GM19395 (cell line): ENCODE results near the gene ZNF512B.

Experiments used
- ATAC-seq: cut with Tn5 transposase; IDR thresholded peaks from one replicate; pipeline ENCODE4 v1.9.1; 2021; ENCODE audit warnings: mild to moderate bottlenecking, moderate library complexity; ENCODE audit not compliant: unreplicated experiment

Gene ZNF512B

DNA sequence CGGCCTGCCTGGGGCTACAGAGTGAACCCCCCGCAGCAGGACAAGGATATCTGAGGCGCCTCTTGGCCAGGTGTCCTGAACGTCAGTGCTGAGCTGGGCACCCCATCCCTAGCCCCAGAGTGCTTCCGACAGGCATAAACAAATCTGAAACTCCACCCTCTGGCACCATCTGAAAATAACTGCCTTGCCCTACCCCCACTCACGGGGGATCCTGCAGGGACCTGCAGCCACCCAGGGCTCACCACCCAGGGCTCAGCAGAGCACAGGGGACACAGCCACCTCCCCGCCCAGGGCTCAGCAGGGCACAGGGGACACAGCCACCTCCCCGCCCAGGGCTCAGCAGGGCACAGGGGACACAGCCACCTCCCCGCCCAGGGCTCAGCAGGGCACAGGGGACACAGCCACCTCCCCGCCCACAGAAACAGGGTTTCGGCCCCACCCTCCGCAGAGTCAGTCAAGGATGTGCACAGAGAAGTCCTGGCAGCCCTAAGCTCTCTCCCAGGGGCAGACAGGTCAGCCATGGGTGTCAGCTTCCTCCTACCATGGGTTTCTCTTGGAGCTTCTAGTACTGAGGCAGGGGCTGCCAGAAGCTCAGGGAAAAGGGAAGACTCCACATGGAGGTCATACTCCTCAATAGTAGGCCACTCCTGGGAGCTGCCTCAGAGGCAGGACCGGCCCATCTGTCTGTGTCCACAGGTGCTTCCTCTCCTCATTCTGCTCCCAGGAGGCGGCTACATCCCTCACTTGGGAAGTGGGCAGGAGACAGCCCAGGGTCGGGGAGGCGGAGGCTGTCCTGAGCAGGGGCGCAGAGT, 18.1 kb downstream of the ZNF512B start:
- no peak for ATAC-seq

DNA sequence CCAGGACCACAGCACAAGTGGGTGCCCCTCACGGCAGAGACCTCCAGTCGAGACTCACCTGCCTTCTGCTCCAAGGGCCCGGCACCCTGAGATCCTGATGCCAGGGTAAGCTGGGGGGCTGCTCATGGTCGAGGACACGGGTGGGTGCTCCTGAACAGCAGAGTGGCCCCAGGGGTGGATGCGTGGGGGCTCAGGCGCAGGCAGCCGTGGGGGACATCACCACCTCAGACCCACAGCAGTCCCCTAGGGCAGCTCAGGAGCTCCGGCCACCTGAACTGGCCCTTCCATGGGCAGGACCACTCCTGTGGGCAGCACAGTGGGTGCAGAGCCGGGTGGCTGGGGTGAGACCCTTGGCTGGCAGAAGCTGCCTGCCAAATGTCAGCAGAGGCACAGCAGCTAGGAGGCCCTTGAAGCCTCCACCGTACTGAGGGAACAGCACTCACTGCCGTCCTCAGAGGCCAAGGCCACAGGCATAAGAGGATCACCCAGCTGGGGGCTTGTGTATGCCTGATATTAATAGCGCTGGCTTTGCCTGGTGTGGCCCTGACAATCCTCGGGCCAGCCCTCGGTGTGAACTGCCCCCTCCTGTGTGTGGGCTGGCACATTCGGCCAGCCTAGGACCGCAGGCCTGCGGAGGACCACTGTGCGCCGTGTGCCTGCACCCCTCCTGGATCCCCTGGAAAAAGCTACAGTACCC, 18.9 kb downstream of the ZNF512B start:
- ATAC-seq, result no peak

DNA sequence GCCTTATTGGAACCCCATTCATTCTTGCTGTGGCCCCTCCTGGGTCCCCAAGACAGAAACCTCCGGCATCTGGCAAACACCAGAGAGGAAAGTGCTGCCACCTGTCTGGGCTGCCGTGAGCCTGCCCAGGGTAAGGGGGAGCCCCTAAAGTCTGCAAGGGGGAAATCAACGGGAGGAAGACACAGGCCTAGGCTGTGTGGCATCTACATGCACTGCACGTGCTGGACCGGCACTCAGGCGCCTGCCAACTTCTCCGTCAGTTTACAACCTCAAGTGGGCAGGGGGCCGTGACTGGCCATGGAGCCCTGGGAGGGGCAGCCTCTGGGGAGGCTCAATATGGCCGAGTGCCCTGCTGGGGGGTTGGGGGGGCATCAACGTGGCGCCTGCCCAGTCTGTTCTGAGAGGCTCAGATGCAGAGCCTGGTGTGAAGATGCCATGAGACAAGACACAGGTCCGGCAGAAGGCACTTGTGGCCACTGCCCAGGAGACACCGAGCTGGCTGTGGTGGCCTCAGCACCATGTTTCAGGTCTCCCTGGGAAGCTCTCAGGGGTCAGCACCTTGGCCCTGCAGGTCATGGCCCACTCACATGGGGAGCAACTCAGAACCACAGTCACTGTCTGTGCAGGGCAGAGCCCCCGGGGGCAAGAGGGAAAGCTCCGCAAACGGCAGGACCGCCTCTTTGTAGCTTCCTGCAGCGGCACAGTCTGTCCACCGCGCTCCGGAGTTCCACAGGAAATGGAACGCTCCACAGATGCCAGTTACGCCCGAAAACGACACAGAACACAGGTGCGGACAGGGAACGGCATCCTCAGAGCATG, 21.9 kb downstream of the ZNF512B start:
- ATAC-seq, result no peak

DNA sequence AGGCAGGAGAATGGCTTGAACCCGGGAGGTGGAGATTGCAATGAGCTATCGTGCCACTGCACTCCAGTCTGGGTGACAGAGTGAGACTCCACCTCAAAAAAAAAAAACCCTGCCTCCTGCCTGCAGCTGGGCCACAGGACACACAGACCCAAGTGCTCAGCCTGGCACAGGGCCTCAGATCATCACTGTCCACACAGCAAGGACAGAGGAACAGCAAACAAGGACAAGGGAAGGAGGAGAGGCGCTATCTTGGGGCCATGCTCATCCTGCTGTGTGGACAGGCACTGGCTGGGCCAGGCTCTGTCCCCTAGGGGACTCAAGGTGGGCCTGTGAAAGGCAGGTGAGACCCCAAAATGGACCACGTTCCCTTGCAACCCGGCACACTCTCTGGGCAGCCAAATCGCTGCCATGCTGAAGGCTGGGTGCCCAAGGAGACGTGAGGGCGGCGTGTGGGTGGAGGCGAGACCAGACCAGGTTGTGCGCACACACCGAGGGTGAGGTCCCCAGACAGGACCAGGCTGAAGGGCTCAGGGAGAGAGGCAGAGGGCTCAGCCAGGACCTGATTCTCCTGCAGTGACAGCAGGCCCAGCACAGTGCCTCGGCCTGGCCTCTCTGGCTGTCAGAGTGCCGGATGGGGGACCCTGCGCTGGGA, 22.6 kb downstream of the ZNF512B start:
- no peak for ATAC-seq

DNA sequence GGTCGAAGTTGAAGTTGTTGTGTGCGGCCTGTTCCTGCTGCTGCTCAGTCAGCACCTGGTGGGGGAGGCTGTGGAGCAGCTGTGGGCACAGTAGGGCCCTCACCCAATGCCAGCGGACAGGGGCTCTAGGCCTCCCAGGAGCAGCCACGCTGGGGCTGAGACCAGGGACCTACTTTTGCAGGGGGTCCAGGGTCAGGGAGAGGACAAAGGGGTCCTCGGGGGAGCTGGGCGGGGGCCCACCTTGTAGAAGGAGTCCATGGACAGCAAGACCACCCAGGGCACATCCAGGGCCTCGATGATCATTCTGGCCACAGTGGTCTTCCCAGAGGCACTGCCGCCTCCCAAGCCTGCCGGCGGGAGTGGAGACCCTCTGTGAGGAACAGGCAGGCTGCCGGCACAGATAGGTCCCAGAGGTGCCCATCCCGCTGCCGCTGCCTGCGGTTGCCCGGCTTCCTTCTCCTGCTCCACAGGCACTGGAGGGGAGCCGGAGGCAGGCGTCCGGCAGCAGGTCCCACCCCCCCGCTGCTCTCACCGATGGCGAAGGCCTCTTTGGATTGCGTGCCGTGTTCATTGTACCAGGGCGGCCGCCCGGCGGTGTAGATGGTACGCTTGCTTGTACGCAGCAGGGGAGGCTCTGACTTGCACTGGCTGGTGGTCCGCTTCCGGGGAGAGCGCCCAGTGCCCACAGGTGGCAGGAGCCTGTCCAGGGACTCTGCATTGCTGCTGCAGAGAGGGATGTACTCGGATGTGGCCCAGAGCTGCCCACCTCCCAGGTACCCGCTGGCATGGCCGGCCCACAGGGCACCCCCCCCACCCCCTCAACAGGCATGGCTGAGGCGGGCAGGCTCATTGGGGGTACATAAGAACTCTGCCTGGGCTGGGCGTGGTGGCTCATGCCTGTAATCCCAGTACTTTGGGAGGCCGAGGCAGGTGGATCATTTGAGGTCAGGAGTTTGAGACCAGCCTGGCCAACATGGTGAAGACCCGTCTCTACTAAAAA, 23.5 kb downstream of the ZNF512B start:
- no peak for ATAC-seq

DNA sequence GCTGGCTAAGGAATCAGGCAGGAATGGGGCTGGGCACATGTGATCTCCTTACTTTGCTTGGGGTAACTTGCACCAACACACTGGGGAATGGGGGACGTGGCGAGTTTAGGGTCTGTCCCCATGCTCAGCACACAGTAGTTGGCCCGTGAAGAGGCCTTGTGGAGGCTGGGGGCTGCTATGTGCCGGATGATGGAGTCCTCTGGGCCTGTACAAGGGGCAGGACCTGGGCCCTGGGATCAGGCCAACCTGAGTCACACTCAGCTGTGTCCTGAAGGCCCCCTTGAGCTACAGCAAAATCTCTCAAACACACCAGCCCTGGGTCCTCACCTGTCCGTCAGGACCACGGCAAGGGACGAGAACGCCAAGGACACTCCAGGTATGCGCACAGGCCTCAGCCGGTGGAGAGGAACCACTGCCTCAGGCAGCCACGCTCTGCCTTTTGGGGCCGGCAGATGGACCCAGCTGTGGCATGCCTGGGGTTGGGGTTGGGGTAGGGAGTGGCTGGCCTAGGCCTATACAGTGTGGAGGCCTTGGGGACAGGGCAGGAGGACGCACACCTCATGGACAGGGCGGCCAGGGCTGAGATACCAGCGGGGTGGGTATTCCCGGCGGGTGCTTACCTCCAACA, 24.6 kb downstream of the ZNF512B start:
- ATAC-seq, result no peak

DNA sequence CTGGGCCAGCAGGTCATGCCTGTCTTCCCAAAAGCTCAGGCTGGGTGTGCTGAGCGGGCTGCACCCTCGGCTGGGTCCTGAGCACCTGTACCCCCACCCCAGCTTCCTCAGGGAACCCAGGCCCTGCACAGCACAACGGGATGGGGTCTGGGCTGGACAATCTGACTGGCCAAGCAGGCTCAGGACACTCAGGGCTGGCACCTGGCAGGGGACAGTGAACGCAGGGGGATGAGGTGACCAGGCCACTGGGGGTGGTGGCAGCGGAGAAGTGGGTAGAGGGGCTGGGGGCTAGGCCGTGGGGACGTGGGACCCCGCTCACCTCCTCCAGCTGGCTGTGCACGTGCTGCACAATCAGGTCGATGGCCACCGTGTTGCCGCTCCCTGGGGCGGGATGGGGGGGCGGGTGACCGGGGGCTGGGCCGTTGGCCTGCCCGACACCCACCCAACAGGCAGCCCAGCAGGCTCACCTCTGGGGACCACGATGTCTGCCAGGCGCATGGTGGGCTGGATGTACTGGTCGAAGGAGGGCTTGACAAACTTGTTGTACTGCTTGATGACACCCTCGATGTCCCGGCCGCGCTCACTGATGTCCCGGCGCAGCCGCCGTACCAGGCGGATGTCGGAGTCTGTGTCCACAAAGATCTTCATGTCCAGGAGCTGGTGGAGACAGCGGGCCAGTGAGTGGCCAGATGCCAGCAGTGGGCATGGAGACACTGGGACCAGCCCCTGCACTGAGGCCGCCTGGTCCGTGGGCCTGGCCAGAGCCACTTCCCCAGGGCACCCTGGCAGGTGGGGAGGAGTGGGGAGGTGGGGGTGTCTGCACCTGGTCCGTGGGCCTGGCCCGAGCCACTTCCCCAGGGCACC, 25.4 kb downstream of the ZNF512B start:
- no peak for ATAC-seq

DNA sequence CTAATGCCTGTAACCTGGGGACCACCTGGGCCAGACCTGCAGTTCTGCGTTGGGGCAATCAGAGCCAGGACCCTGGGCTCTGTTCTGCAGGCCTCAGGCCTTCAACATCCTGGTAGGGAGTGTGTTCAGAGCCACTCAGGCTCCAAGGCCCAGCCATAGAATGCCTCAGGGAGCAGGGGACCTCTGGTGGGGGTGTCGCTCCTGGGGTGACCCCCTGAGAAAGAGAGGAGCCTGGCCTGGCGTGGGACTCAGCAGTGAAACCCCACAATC, 26.0 kb downstream of the ZNF512B start:
- no peak for ATAC-seq

DNA sequence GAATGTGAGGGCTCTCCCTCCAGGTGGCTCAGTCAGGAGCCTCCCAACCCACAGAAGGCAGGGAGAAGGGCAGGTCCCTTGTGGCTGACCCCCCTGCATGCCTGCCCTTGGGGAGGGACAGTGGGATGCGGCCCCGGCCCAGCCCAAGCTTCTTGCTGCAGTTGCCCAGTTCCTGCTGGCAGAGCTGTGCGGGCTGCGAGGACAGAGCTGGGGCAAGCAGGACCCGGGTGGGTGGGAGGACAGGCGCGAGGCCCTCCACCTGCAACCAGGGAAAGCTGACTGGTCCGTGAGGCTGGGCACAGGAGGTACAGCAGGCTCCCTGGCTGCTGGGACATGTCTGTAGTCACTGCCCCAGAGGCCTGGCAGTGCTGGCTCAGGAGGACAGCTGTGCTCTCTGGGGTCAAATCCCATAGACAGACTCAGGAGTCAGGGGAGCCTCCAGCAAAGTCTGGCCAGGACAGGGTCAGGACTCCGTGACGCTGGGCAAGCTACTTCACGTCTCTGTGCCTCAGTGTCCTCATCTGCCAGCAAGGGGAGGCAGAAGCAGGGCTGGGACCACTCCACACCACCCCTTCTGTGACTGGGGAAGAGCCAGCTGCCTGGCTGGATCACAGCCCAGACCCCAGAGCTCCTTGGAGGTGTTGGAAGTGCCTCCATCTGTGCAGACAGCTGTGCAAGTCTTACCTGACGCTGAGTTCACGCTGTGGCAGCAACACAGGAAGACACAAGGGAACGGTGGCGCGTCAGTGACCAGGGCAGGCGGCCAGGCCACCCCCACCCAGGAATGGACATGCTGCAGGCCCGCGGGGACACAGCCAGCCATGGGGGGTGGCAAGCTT, 26.5 kb downstream of the ZNF512B start:
- no peak for ATAC-seq

DNA sequence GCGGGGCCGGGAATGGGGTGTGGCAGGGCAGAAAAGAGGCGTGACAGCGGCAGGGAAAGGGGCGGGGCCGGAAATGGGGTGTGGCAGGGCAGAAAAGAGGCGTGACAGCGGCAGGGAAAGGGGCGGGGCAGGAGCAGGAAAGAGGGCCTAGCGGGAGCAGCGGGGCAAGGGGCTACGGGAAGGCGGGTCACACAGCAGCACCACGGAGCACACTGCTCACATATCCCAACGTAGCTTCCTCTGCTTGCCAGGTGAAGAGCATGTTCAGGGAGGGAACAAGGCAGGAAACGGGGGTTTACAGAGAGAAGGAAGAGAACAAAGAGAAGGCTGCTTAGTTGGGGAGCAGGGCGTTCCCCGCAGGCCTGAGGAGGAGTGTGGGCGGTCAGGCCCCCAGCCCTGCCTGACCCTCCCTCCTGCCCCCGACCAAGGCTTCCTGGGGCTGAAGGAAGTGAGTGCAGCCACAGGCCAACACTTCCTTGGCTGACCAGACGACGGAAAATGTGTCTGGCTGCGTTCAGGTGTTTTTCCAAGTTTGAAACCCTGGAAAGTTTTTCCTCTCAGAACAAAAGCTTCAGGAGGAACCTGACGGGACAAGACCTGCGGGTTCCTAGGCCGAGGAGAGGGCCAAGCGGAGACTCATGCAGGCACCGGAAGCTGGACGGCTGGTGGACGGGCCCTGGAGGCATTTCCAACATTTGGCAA, 27.3 kb downstream of the ZNF512B start:
- no peak for ATAC-seq

DNA sequence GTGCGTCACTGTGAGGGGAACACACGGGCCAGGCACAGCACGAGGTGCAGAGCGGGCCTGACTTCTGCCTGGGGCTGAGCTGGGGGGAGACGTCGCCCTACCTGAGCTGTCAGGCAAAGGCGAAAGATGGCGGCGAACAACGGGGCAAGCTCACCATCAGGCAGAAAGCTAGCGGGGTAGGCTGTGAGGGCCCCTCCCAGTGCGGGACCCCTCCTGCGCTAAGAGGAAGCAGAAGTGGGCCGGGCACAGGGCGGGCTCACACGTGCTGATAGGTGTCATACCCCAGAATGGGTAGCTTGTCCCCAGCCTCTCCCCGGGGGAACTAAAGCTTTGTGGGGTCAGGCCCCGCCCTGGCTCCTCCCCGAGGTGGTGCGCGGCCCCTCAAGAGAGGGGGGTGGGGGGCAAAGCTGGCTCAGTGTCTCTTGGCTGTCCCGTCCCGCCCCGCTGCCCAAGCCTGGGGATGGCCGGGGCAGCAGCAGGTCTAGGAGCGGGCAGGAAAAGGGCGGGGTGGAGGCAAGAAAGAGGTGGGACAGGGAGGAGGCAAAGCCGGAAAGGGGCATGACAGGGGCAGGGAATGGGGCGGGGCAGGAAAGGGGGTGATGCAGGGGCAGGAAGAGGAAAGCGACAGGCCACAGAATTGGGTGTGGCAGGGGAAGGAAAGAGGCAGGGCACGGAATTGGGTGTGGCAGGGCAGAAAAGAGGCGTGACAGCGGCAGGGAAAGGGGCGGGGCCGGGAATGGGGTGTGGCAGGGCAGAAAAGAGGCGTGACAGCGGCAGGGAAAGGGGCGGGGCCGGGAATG, 28.2 kb downstream of the ZNF512B start:
- no peak for ATAC-seq

DNA sequence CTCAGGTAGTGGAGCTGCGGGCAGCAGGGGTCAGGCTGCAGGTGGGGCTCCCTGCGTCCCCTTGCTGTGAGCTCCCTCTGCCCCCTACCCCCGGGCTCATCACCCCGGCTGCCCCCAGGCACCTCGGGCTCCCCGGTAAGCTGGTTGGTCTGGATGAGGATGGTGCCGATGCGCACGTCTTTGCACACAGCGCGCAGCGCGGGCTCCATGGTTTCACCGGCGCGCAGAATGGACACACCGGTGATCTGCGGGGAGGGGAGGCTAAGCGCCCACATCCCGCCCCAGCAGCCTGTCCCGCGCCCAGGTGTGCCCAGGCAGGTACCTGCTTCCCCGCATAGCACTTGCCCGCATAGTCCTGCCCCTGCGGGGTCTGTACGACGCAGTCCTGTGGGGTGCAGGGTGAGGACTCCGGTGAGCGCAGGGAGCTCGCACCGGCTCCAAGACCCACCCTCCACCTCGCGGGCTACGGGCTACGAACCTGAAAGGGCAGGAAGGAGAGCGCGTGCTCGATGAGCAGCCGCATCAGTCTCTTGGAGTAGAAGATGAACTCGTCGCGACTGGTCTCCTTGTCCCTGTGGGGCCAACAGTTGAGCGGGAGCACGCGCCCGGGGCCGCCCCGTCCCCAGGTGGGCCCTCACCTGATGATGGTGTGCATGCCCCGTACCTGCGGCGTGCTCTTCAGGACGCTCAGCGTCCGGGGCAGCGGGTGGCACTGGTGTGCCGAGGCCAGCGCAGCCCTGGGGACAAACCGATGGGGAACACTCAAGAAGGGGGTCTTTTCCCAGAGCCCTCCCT, 29.1 kb downstream of the ZNF512B start:
- ATAC-seq, result no peak

DNA sequence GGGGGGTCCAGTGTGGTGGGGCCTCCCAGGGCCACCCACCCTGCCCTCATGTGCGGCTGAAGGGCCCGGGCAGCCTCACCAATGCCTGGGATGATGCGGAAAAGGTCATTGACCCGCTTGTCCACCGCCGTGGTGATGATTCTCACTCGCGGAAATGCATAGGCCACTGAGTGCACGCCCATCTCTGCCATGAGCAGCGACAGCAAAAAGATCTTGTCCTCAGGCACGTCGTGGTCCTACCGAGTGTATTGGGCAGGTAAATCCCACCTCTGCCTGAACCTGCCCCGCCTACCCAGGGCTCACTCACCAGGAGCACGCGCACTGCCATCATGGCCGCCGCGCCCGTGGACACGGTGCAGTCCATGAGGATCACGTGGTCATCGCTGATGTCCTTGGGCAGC, 29.7 kb downstream of the ZNF512B start:
- ATAC-seq, result no peak

DNA sequence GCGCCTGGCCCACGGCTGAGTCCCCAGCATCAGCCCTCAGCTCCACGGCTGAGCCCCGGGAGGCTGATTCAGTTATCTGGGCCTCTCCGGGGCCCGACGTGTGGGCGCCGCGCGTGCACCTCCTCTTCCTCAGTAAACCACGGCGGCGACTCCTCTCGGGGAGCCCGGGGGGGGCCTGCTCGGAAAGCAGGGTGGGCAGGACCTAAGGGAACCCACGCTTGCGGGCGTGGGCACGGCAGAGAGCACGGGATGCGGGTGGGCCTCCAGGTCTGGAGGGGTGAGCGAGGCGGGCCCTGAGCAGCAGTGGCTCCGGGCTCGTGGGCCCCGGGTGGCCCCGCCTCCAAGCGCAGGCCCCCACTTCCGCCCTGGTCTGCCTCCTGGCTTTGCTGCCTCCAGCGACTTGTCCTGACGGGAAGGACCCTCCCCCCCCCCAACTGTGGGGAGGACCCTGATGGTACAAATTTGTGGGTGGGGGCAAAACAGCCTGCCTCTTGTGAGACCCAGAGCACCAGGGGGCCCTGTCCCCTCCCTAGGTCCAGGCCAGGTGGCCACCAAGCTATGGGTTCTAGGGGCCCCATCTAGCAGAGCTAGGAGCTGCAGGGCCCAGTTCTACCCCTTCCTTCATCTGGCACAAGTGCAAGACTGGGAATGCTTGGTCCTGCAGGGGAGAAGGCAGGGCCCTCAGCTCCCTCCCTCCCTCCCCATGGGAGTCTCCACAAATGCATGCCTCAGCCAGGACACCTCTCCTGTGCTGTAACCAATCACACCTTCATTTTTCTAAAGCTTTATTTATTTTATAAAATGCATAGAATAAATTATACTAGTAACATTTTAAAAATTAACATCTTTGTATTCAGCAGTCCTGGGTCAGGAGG, 30.4 kb downstream of the ZNF512B start:
- ATAC-seq, result no peak

DNA sequence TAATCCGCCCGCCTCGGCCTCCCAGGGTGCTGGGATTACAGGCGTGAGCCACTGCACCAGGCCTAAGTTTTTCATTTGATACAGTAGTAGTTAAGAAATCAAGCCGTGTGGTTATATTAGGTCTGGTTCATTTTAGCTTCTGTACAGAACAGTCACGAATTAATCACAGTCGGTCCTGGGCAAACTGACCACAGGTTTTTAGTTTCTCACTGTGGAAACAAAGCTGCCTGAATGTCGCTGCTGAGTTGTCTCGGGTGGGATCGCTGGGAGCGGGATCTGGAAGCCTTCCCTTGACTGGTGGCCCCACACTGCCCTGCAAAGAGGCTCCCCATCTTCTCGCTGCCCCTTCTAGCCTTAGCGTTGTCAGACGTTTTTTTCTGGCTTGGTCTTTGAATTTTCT, 32.1 kb downstream of the ZNF512B start:
- ATAC-seq, result no peak
